AG04449 (cell line): Measurements from ENCODE around the gene TMEM135.
A peak's percentile ranks its signal among the peaks of the same experiment; 100 is the strongest.

Source experiments
- CTCF ChIA-PET: fragments of 350-600 bp; formaldehyde crosslinking; extraction: SDS; loops from one replicate; lab custom pipeline; 2021; ENCODE audit warnings: antibody characterized with exemption; lab: Yijun Ruan, JAX
- POLR2A ChIA-PET: fragments of 400-600, 350-600 bp; formaldehyde crosslinking; extraction: SDS; loops from one replicate; lab custom pipeline; 2020; ENCODE audit warnings: antibody characterized with exemption, inconsistent platforms; lab: Yijun Ruan, JAX
- DNase-seq: peaks from one replicate; pipeline ENCODE4 v3.0.0-alpha.2; 2010; ENCODE audit warnings: low read depth, low spot score
- H3K4me3 ChIP-seq: 2 replicates; pipeline ENCODE4 v1.5.1; 2011; ENCODE audit warnings: low read depth, mild to moderate bottlenecking, control low read depth, low read length
- CTCF ChIP-seq: IDR thresholded peaks from one replicate; pipeline ENCODE4 v1.5.1; 2011; ENCODE audit warnings: mild to moderate bottlenecking, moderate library complexity, low read length, control low read depth, inconsistent platforms; ENCODE audit not compliant: insufficient read depth; ENCODE audit errors: missing control alignments

TMEM135 gene

GRCh38 chr11:87137711-87138110, 100.0 kb downstream of the TMEM135 start:
- POLR2A ChIA-PET, result no interaction called here
- TF ChIP-seq CTCF, result no peak
- no peak overlapping the region for H3K4me3 ChIP-seq
- CTCF ChIA-PET, result no interaction called here
- peak; percentile 5 for DNase-seq

GRCh38 chr11:87139475-87139874, 101.7 kb downstream of the TMEM135 start:
- ChIA-PET CTCF (no interaction called here), POLR2A (no interaction called here)
- H3K4me3 ChIP-seq, result no peak overlapping the region
- TF ChIP-seq CTCF, result no peak
- DNase-seq, result no peak

- H3K4me3 ChIP-seq, result no peak overlapping the region
- ChIA-PET POLR2A (no interaction called here), CTCF (no interaction called here)
- TF ChIP-seq CTCF, result no peak
- DNase-seq, result no peak
Observed at GRCh38 chr11:87141322-87141721, 103.6 kb downstream of the TMEM135 start.

- POLR2A ChIA-PET, result no interaction called here
Observed at GRCh38 chr11:87141980-87142514, 104.3 kb downstream of the TMEM135 start.

GRCh38 chr11:87142594-87142993, 104.9 kb downstream of the TMEM135 start:
- no peak for DNase-seq
- no peak for TF ChIP-seq CTCF
- CTCF ChIA-PET, result no interaction called here
- no peak overlapping the region for H3K4me3 ChIP-seq
- POLR2A ChIA-PET, result no interaction called here

More at GRCh38 chr11:87141980-87142514, 104.3 kb downstream of the TMEM135 start:
- H3K4me3 ChIP-seq, result no peak overlapping the region
- CTCF ChIA-PET, result no interaction called here
- DNase-seq, result no peak
- TF ChIP-seq CTCF, result no peak

GRCh38 chr11:87143641-87144040, 105.9 kb downstream of the TMEM135 start:
- DNase-seq, result no peak
- H3K4me3 ChIP-seq, result no peak overlapping the region
- ChIA-PET POLR2A (no interaction called here), CTCF (interaction anchor here (0.7 kb wide), 1 partner anchor 58 kb away, joined by 3 read pairs; no protein-coding TSS in a partner anchor)
- no peak for TF ChIP-seq CTCF
